ENCODE results near the gene KRT78.

DNA sequence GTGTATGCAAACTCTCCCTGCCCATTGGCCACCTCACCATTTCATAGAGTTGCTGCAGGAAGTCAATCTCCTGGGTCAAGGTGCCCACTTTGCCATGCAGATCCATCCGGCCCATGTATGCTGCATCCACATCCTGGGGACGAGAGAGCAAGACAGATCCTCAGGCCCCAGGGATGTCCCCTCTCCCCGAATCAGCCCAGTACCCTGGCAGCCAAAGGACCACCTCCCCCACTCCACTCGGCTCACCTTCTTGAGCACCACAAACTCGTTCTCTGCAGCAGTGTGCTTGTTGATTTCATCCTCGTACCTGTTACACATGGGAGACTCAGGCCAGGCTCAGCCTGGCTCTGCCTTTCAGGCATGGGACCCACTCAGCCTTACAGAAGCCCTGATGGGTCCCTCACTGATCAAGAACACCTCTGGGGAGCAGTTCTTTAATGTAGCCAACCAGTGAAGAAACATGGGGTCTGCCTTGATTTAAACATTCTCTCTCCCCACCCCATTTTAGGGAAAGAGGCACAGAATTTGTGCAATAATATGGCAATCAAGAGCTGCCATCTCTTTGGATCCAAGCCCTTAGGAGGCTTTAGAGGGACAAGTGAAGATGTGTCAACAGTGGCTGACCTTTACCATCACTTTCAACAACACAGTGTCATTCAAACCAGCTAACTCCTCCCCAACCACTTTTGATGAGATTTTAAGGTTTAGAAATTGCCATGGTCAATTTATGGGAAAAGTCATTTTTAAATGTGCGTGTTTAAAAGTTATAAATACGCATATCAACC is 18.6 kb downstream of the KRT78 start:
- TF ChIP-seq ZBTB7A (IDR thresholded peaks at IDR 0.05; ENCODE audit: low read depth) (no peak), YY1 (IDR thresholded peaks at IDR 0.05; ENCODE audit: low read depth) (no peak), TAF1 (IDR thresholded peaks at IDR 0.05; ENCODE audit: low read depth) (no peak), TEAD4 (IDR thresholded peaks at IDR 0.05) (no peak), EGR1 (IDR thresholded peaks at IDR 0.05) (no peak), EP300 (IDR thresholded peaks at IDR 0.05; ENCODE audit: borderline replicate concordance) (no peak), RAD21 (IDR thresholded peaks at IDR 0.05; ENCODE audit: low read depth) (no peak), FOXM1 (IDR thresholded peaks at IDR 0.05; ENCODE audit: borderline replicate concordance, low read depth) (no peak), CEBPB (IDR thresholded peaks at IDR 0.05) (no peak), CREB1 (IDR thresholded peaks at IDR 0.05; ENCODE audit: low read depth) (no peak), NFIC (IDR thresholded peaks at IDR 0.05) (no peak)
- TF ChIP-seq, protein P1, sequence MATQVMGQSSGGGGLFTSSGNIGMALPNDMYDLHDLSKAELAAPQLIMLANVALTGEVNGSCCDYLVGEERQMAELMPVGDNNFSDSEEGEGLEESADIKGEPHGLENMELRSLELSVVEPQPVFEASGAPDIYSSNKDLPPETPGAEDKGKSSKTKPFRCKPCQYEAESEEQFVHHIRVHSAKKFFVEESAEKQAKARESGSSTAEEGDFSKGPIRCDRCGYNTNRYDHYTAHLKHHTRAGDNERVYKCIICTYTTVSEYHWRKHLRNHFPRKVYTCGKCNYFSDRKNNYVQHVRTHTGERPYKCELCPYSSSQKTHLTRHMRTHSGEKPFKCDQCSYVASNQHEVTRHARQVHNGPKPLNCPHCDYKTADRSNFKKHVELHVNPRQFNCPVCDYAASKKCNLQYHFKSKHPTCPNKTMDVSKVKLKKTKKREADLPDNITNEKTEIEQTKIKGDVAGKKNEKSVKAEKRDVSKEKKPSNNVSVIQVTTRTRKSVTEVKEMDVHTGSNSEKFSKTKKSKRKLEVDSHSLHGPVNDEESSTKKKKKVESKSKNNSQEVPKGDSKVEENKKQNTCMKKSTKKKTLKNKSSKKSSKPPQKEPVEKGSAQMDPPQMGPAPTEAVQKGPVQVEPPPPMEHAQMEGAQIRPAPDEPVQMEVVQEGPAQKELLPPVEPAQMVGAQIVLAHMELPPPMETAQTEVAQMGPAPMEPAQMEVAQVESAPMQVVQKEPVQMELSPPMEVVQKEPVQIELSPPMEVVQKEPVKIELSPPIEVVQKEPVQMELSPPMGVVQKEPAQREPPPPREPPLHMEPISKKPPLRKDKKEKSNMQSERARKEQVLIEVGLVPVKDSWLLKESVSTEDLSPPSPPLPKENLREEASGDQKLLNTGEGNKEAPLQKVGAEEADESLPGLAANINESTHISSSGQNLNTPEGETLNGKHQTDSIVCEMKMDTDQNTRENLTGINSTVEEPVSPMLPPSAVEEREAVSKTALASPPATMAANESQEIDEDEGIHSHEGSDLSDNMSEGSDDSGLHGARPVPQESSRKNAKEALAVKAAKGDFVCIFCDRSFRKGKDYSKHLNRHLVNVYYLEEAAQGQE (IDR thresholded peaks at IDR 0.05; ENCODE audit: low read depth) = no peak
- TF ChIP-seq, protein P2, sequence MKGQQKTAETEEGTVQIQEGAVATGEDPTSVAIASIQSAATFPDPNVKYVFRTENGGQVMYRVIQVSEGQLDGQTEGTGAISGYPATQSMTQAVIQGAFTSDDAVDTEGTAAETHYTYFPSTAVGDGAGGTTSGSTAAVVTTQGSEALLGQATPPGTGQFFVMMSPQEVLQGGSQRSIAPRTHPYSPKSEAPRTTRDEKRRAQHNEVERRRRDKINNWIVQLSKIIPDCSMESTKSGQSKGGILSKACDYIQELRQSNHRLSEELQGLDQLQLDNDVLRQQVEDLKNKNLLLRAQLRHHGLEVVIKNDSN (IDR thresholded peaks at IDR 0.05) = no peak
- TF ChIP-seq, protein P3, sequence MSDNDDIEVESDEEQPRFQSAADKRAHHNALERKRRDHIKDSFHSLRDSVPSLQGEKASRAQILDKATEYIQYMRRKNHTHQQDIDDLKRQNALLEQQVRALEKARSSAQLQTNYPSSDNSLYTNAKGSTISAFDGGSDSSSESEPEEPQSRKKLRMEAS (IDR thresholded peaks at IDR 0.05) = no peak
